ENCODE measurements around the gene PIEZO1.
"Not testable (repeated sequence)": the region's sequence is repeated elsewhere in the genome, so short reads cannot be mapped to it uniquely, and the experiment has no call there.

The PIEZO1 gene

GRCh38 chr16:88826070-88826840 lies 41.2 kb upstream of the PIEZO1 start:
- no peak overlapping the region for H2AFZ ChIP-seq (ENCODE audit: insufficient read depth, low read length, poor library complexity)
- H2BK12ac ChIP-seq (ENCODE audit: low read length) = no peak overlapping the region
- H3K4ac ChIP-seq (ENCODE audit: low read depth, low read length) = no peak overlapping the region
- no peak overlapping the region for H3K4me2 ChIP-seq (ENCODE audit: low read length)
- H3K9me3 ChIP-seq (ENCODE audit: insufficient read depth, low read depth, low read length) = peaks cover 2% of the 10 kb centered on the region
- no peak overlapping the region for H3K27ac ChIP-seq (ENCODE audit: low read depth, low read length)
- no peaks in the 10 kb centered on the region for H3K79me2 ChIP-seq (ENCODE audit: control insufficient read depth, insufficient read depth, low read length, poor library complexity)
- no peak overlapping the region for H4K12ac ChIP-seq (ENCODE audit: low read depth, low read length)
- no peaks in the 10 kb centered on the region for H3K79me1 ChIP-seq (ENCODE audit: low read length)
- no peak overlapping the region for H3K23ac ChIP-seq (ENCODE audit: low read length)
- no peak overlapping the region for H3K9ac ChIP-seq (ENCODE audit: low read length)
- H3K27me3 ChIP-seq (ENCODE audit: insufficient read depth, low read length) = no peaks in the 10 kb centered on the region
- H3K4me1 ChIP-seq (ENCODE audit: control insufficient read depth in 1 of 2, insufficient read depth in 2 of 2, low read length in 2 of 2) = no peaks in the 10 kb centered on the region
- H2BK120ac ChIP-seq (ENCODE audit: insufficient read depth, low read length, poor library complexity) = no peak overlapping the region
- H3K14ac ChIP-seq (ENCODE audit: low read length) = no peak overlapping the region
- no peak overlapping the region for H2BK5ac ChIP-seq (ENCODE audit: low read depth, low read length, poor library complexity)
- peaks cover 36 to 40% of the 10 kb centered on the region in 2 experiments for H3K36me3 ChIP-seq (ENCODE audit: control insufficient read depth in 1 of 2, insufficient read depth in 2 of 2, low read length in 2 of 2)
- WGBS (ENCODE audit: extremely low coverage, insufficient coverage, insufficient read length) = no CpG with 5 or more reads among the region's 26 CpGs
- DNase-seq = no peak
- no peak overlapping the region for H4K91ac ChIP-seq (ENCODE audit: low read depth, low read length)
- H2AK5ac ChIP-seq (ENCODE audit: low read length) = no peak overlapping the region
- H3K18ac ChIP-seq (ENCODE audit: low read length) = no peak overlapping the region
- no peak overlapping the region for H4K8ac ChIP-seq (ENCODE audit: low read depth, low read length)
- H3K4me3 ChIP-seq (ENCODE audit: low read depth, low read length) = no peak overlapping the region

- Histone ChIP-seq H3K4ac (ENCODE audit: low read depth, low read length) (no peak overlapping the region), H4K12ac (ENCODE audit: low read depth, low read length) (no peak overlapping the region), H4K91ac (ENCODE audit: low read depth, low read length) (no peak overlapping the region), H3K27ac (ENCODE audit: low read depth, low read length) (no peak overlapping the region), H3K79me1 (ENCODE audit: low read length) (no peaks in the 10 kb centered on the region), H3K14ac (ENCODE audit: low read length) (no peak overlapping the region), H4K8ac (ENCODE audit: low read depth, low read length) (no peak overlapping the region), H2AK5ac (ENCODE audit: low read length) (no peak overlapping the region), H3K4me3 (ENCODE audit: low read depth, low read length) (no peak overlapping the region), H2BK12ac (ENCODE audit: low read length) (no peak overlapping the region), H3K9me3 (ENCODE audit: insufficient read depth, low read depth, low read length) (peaks cover 2% of the 10 kb centered on the region), H3K18ac (ENCODE audit: low read length) (no peak overlapping the region), H2BK120ac (ENCODE audit: insufficient read depth, low read length, poor library complexity) (no peak overlapping the region), H3K27me3 (ENCODE audit: insufficient read depth, low read length) (no peaks in the 10 kb centered on the region), H3K4me1 (ENCODE audit: control insufficient read depth in 1 of 2, insufficient read depth in 2 of 2, low read length in 2 of 2) (no peaks in the 10 kb centered on the region), H3K79me2 (ENCODE audit: control insufficient read depth, insufficient read depth, low read length, poor library complexity) (no peaks in the 10 kb centered on the region), H2BK5ac (ENCODE audit: low read depth, low read length, poor library complexity) (no peak overlapping the region), H3K23ac (ENCODE audit: low read length) (no peak overlapping the region), H3K36me3 (ENCODE audit: control insufficient read depth in 1 of 2, insufficient read depth in 2 of 2, low read length in 2 of 2) (peaks cover 43 to 50% of the 10 kb centered on the region in 2 experiments), H3K9ac (ENCODE audit: low read length) (no peak overlapping the region), H2AFZ (ENCODE audit: insufficient read depth, low read length, poor library complexity) (no peak overlapping the region), H3K4me2 (ENCODE audit: low read length) (no peak overlapping the region)
- DNase-seq = no peak
- no CpG with 5 or more reads among the region's 12 CpGs for WGBS (ENCODE audit: extremely low coverage, insufficient coverage, insufficient read length)
Measured at GRCh38 chr16:88825146-88825545, 40.1 kb upstream of the PIEZO1 start.

- no peak overlapping the region for H3K9ac ChIP-seq (ENCODE audit: low read length)
- peaks cover 41 to 50% of the 10 kb centered on the region in 2 experiments for H3K36me3 ChIP-seq (ENCODE audit: control insufficient read depth in 1 of 2, insufficient read depth in 2 of 2, low read length in 2 of 2)
- no peak overlapping the region for H3K23ac ChIP-seq (ENCODE audit: low read length)
- H3K79me2 ChIP-seq (ENCODE audit: control insufficient read depth, insufficient read depth, low read length, poor library complexity) = no peaks in the 10 kb centered on the region
- no peak overlapping the region for H3K4me3 ChIP-seq (ENCODE audit: low read depth, low read length)
- no peak overlapping the region for H3K27ac ChIP-seq (ENCODE audit: low read depth, low read length)
- H4K12ac ChIP-seq (ENCODE audit: low read depth, low read length) = no peak overlapping the region
- H3K4me1 ChIP-seq (ENCODE audit: control insufficient read depth in 1 of 2, insufficient read depth in 2 of 2, low read length in 2 of 2) = no peaks in the 10 kb centered on the region
- H2AFZ ChIP-seq (ENCODE audit: insufficient read depth, low read length, poor library complexity) = no peak overlapping the region
- H3K27me3 ChIP-seq (ENCODE audit: insufficient read depth, low read length) = no peaks in the 10 kb centered on the region
- no peak overlapping the region for H3K4me2 ChIP-seq (ENCODE audit: low read length)
- no peak for DNase-seq
- no peaks in the 10 kb centered on the region for H3K79me1 ChIP-seq (ENCODE audit: low read length)
- peaks cover 2% of the 10 kb centered on the region for H3K9me3 ChIP-seq (ENCODE audit: insufficient read depth, low read depth, low read length)
- no peak overlapping the region for H2BK120ac ChIP-seq (ENCODE audit: insufficient read depth, low read length, poor library complexity)
- no peak overlapping the region for H4K8ac ChIP-seq (ENCODE audit: low read depth, low read length)
- no peak overlapping the region for H2BK12ac ChIP-seq (ENCODE audit: low read length)
- H2AK5ac ChIP-seq (ENCODE audit: low read length) = no peak overlapping the region
- no peak overlapping the region for H2BK5ac ChIP-seq (ENCODE audit: low read depth, low read length, poor library complexity)
- WGBS (ENCODE audit: extremely low coverage, insufficient coverage, insufficient read length) = no CpG with 5 or more reads among the region's 33 CpGs
- H4K91ac ChIP-seq (ENCODE audit: low read depth, low read length) = no peak overlapping the region
- no peak overlapping the region for H3K18ac ChIP-seq (ENCODE audit: low read length)
- H3K4ac ChIP-seq (ENCODE audit: low read depth, low read length) = no peak overlapping the region
- no peak overlapping the region for H3K14ac ChIP-seq (ENCODE audit: low read length)
Measured at GRCh38 chr16:88824256-88825077, 39.4 kb upstream of the PIEZO1 start.

- not testable (repeated sequence) for H3K4me3 ChIP-seq (ENCODE audit: low read depth, low read length); H4K12ac ChIP-seq (ENCODE audit: low read depth, low read length); H3K27ac ChIP-seq (ENCODE audit: low read depth, low read length); H3K79me1 ChIP-seq (ENCODE audit: low read length); H2AFZ ChIP-seq (ENCODE audit: insufficient read depth, low read length, poor library complexity); H3K9ac ChIP-seq (ENCODE audit: low read length); H3K4me2 ChIP-seq (ENCODE audit: low read length); H4K8ac ChIP-seq (ENCODE audit: low read depth, low read length); H2BK5ac ChIP-seq (ENCODE audit: low read depth, low read length, poor library complexity); H3K79me2 ChIP-seq (ENCODE audit: control insufficient read depth, insufficient read depth, low read length, poor library complexity); H3K14ac ChIP-seq (ENCODE audit: low read length); H3K4me1 ChIP-seq (ENCODE audit: control insufficient read depth in 1 of 2, insufficient read depth in 2 of 2, low read length in 2 of 2); DNase-seq; H3K18ac ChIP-seq (ENCODE audit: low read length); H3K27me3 ChIP-seq (ENCODE audit: insufficient read depth, low read length); H3K23ac ChIP-seq (ENCODE audit: low read length); H3K4ac ChIP-seq (ENCODE audit: low read depth, low read length); H3K9me3 ChIP-seq (ENCODE audit: insufficient read depth, low read depth, low read length); H2BK12ac ChIP-seq (ENCODE audit: low read length); H2BK120ac ChIP-seq (ENCODE audit: insufficient read depth, low read length, poor library complexity); H4K91ac ChIP-seq (ENCODE audit: low read depth, low read length); H2AK5ac ChIP-seq (ENCODE audit: low read length)
- no CpG with 5 or more reads among the region's 31 CpGs for WGBS (ENCODE audit: extremely low coverage, insufficient coverage, insufficient read length)
- peaks cover 37 to 49% of the 10 kb centered on the region in 2 experiments for H3K36me3 ChIP-seq (ENCODE audit: control insufficient read depth in 1 of 2, insufficient read depth in 2 of 2, low read length in 2 of 2)
Measured at GRCh38 chr16:88823646-88824045, 38.6 kb upstream of the PIEZO1 start.

All from trophoblast cell (in vitro differentiated cells and primary cell).